AG04449 (cell line): ENCODE data around the gene ATP2B2.
A peak's percentile ranks its signal among the peaks of the same experiment; 100 is the strongest.

Experiments used
- CTCF ChIA-PET: fragments of 350-600 bp; formaldehyde crosslinking; extraction: SDS; loops from one replicate; lab custom pipeline; 2021; ENCODE audit warnings: antibody characterized with exemption; lab: Yijun Ruan, JAX
- POLR2A ChIA-PET: fragments of 400-600, 350-600 bp; formaldehyde crosslinking; extraction: SDS; loops from one replicate; lab custom pipeline; 2020; ENCODE audit warnings: antibody characterized with exemption, inconsistent platforms; lab: Yijun Ruan, JAX
- DNase-seq: peaks from one replicate; pipeline ENCODE4 v3.0.0-alpha.2; 2010; ENCODE audit warnings: low read depth, low spot score
- H3K4me3 ChIP-seq: 2 replicates; pipeline ENCODE4 v1.5.1; 2011; ENCODE audit warnings: low read depth, mild to moderate bottlenecking, control low read depth, low read length
- TF ChIP-seq, protein P1 (sequence below): IDR thresholded peaks from one replicate; pipeline ENCODE4 v1.5.1; 2011; ENCODE audit warnings: mild to moderate bottlenecking, moderate library complexity, low read length, control low read depth, inconsistent platforms; ENCODE audit not compliant: insufficient read depth; ENCODE audit errors: missing control alignments

ATP2B2 gene

DNA sequence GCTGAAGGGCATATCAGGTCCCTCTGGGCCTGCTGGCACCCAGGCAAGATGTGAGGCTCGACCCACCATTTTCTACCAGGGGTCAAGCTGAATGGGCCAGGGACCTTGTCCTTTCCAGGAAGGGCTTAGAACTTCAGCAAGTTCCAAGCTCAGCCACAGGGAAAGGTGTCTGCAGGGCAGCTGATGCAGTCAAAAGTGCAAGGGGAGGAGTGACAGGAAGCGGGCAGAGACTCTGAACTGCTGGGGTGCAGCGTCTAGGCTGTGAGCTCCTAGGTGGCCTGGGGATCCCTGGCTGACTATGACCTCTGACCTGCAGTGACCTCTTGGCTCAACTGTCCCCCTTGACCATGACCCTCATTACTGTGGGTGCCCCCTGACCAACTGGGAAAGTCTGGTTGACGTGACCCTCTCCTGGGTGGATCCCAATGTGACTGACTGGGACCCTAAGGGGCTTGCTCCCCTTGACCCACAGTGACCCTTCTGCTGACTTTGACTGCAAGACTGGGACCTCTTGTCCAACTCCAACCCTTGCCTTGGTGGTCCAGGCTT lies 170.1 kb downstream of the ATP2B2 start:
- no peak for DNase-seq
- ChIA-PET CTCF (interaction anchor here (0.7 to 2.1 kb wide), 6 partner anchors 9 to 404 kb away, joined by 3 to 32 read pairs (median 6); no protein-coding TSS in a partner anchor), POLR2A (no interaction called here)
- TF ChIP-seq, protein P1, sequence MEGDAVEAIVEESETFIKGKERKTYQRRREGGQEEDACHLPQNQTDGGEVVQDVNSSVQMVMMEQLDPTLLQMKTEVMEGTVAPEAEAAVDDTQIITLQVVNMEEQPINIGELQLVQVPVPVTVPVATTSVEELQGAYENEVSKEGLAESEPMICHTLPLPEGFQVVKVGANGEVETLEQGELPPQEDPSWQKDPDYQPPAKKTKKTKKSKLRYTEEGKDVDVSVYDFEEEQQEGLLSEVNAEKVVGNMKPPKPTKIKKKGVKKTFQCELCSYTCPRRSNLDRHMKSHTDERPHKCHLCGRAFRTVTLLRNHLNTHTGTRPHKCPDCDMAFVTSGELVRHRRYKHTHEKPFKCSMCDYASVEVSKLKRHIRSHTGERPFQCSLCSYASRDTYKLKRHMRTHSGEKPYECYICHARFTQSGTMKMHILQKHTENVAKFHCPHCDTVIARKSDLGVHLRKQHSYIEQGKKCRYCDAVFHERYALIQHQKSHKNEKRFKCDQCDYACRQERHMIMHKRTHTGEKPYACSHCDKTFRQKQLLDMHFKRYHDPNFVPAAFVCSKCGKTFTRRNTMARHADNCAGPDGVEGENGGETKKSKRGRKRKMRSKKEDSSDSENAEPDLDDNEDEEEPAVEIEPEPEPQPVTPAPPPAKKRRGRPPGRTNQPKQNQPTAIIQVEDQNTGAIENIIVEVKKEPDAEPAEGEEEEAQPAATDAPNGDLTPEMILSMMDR, result no peak
- H3K4me3 ChIP-seq, result no peak overlapping the region

DNA sequence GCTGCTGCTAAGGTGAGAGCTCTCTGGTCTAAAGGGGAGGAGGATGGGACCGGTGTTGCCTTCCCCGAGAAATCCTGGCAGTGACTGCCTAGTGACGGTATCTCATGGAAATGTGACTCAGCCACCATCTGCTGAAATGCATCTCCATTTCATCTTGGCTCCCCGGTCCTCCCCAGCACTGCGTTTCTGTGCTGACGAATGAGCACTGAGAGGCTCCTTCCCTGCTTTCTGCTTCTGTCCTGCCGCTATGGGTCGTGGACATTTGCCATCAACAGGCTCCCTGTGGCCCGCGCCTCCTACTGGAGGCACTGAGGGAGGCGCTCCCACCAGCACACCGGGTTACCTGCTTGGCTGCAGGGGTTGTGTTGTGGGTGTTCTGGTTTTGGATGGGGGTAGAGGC lies 170.9 kb downstream of the ATP2B2 start:
- TF ChIP-seq, protein P1, result peak; percentile 28
- POLR2A ChIA-PET, result no interaction called here
- H3K4me3 ChIP-seq, result no peak overlapping the region
- CTCF ChIA-PET, result interaction anchor here (0.7 to 2.1 kb wide), 6 partner anchors 10 to 405 kb away, joined by 3 to 32 read pairs (median 6); no protein-coding TSS in a partner anchor
- DNase-seq, result no peak

DNA sequence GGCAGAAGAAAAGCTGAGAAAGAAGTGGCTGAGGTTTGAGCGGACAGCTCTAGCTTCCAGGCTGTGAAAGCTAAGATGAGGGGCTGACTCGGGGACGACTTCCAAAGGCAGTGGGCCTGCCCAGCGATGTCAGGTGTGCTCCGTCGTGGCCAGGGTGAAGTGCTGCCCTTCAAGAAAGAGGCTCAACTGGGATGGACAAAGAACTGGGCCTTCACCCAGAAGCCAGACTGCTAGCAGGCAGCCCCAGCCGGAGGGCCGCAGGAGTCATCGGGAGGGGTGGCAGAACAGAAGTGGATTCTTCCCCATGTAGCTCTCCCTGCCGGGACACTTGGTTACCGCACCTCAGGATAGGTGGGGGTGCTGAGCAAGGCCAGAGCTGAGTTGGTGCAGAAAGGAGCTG lies 171.3 kb downstream of the ATP2B2 start:
- POLR2A ChIA-PET, result no interaction called here
- CTCF ChIA-PET, result interaction anchor here (0.7 to 2.1 kb wide), 4 partner anchors 10 to 405 kb away, joined by 4 to 32 read pairs (median 8); no protein-coding TSS in a partner anchor
- DNase-seq, result no peak
- TF ChIP-seq, protein P1, result no peak
- no peak overlapping the region for H3K4me3 ChIP-seq

DNA sequence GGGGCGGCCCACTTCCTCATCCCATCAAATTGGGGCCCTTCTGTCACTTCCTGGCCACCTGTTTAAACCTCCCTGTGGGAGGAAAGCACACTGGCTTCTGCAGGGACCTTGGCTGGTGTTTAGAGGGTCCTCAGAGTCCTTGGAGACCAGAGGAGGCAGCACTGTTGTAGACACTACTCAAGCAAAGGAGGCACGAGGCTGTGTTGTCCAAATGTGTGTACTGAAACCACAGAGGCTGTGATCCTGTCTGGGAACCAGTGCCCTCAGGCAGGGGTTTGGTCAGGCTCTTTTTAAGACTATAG lies 172.1 kb downstream of the ATP2B2 start:
- DNase-seq, result no peak
- no peak overlapping the region for H3K4me3 ChIP-seq
- TF ChIP-seq, protein P1, result no peak
- ChIA-PET POLR2A (no interaction called here), CTCF (no interaction called here)

DNA sequence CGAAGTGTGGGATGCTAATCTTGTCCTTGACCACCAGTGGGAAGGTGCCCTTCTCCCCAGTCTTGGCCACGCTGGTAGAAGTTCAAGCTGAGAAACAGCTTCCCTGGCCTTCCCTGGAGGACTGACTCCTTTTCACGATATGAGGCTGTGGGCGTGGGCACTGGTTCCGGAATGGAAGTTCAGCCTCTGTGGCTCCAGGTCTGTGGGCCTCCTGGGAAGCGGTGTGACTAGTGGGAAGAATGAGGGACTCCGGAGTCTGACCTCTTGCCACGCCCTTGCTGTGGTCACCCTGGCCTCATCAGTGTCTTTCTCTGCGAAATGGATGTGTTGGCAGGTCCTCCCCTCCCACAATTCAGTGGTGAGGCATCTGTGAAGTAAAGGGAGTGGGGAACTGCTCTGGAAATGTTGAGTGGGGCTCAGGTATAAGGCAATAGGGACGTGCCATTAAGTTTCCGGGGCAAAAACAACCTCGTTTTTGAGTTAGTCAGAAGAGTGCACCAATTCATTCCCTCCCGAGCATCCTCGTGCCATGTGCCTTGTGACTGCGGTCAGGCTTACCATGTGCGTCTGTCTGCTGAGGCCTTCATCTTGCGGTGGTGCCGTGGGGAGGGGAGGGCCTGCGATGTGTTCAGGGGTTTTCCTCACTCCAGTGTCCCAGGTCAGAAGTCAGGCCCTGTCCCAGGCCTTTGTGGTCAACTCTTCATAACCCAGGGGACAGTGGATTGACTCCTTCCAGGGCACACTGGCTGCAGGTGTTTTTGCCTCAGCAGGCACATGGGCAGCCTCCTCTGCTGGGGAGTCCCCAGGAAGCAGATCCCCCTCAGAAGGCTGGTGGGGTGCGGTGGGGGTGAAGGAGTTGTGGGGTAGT lies 172.7 kb downstream of the ATP2B2 start:
- CTCF ChIA-PET, result no interaction called here
- no peak overlapping the region for H3K4me3 ChIP-seq
- TF ChIP-seq, protein P1, result no peak
- no peak for DNase-seq
- POLR2A ChIA-PET, result no interaction called here

DNA sequence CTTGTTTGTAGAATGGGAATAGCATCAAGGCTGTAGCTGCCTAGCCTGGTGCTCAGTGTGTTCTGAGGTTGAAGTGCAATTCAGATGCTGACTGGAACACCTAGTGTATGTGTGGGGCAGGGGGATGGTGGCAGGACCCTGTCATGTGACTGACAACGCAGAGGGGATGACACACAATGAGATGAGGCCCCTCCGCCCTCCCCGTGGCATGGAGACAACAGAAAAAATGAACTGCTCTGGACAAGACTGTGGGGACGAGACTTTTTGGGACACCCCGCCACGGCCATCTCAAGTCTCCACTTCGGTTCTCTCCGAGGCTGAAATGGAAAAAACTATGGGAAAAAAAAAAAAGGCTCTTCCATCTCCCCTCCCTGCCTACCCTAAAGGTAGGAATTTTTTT lies 174.1 kb downstream of the ATP2B2 start:
- ChIA-PET CTCF (interaction anchor here (0.9 to 2.0 kb wide), 2 partner anchors 9 to 13 kb away, joined by 3 to 8 read pairs; no protein-coding TSS in a partner anchor), POLR2A (no interaction called here)
- H3K4me3 ChIP-seq, result no peak overlapping the region
- DNase-seq, result no peak
- TF ChIP-seq, protein P1, result no peak
